Dedifferentiated amniotic fluid mesenchymal stem cell (primary cell): Measurements from ENCODE around the gene SNRNP25.

Experiments used
- DNase-seq: peaks from one replicate; pipeline ENCODE4 v3.0.0-alpha.2; 2016; ENCODE audit errors: extremely low spot score

SNRNP25 gene

DNA sequence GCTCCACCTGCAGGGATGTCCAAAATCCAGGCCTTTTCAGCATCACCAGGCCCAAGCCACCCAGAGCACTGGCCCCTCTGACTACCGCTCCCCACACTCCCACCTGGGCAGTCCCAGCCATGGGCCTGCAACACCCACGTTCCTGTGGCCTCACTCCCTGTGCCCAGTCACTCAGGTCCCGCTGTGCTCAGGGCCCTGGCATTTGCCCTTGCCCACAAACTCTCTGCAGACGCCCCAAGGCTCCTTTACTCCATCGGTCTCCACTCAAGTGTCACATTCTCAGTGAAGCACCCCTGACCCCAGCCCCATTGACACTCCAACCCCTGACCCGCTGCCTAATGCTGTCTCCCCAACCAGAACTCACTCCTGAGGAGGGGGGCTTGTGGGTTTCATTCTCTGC lies 48.0 kb downstream of the SNRNP25 start:
- no peak for DNase-seq

DNA sequence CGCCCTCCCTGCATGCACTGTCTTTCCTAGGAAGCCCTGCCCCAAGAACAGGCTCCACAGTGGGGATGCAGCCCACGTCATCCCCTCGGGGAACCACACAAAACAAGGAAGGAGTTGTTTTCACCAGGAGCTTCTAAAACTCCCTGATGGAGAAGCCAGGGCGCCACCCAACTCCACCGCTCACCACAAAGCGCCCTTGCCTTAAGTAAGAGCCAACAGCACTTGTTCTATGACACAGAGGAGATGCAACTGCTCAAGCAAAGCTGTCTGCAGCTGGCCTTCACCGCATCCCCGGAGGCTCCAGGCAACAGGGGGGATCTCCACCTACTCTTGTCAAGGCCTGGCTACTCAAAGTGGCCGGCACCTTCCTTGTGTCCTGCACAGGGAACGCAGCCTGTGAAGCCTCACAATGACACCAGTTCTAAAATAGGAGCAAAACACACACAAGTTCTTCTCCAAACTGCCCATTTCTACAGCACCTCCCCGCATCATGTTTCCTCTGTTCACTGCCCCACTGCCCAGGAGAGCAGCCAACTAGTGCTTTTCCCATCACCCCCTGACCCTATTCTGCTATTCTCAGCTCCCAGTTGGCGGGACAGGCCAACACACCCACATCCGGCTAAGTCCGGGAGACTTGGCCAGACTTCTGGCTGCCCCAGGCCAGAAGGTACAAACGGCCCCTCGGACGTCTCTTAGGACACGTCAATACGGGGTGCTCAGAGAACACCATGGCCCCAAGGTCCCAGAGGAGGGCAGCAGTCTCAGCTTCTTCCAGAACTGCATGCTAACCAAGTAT lies 48.6 kb downstream of the SNRNP25 start:
- no peak for DNase-seq

DNA sequence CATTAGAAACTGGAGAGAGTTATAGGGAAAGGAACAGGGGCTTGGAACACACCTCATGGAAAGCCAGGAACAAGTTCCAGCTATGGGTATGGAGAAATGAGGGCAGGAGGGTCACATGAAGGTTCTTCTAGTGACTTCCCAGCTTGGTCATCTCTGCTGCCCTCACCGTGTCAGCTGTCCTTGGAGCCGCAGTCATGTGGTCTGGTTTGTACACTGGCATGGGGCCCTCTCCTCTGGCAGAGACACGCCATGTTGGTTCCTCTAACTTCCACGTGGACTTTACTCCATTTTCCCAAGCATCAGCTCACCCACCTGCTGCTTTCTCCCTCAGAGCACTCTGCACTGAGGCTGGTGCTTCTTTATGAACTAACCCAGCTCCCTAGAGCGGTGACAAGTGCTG lies 50.7 kb downstream of the SNRNP25 start:
- no peak for DNase-seq

DNA sequence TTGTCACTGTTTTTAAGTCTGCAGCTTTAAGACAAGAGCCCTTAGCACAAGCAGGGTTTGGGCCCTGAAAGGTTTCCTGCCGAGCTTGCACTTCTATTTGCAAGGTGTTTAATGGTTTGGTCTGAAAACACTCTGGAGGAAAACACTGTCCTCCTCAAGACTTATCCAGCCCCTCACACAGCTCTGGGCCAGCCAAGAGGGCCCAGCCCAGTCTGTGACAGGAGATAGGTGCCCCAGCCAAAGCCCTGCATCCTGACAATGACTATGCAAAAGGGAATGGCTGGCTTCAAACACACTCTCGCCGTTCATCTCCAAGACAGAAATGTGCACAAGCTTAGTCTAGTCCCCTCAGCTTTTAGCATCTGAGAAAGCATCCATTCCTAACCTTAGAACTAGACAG lies 51.3 kb downstream of the SNRNP25 start:
- DNase-seq, result no peak

DNA sequence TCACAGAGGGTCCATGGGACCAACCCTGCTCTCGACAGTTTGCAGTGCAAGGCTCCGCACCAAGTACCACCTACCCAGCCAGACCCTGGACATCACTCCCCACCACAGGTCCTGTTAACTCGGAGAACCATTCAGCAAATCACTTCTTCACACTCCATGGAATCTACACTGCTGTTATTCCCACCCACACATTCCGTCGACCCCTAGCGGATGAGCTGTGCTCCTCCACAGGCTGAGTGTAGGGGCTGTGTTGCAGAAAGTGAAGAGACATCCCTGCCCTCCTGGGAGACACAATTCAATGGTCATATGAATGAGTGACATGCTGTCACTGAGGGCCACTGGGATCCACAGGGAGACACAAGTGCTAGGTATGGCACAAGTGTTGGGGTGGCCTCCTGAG lies 51.9 kb downstream of the SNRNP25 start:
- no peak for DNase-seq

DNA sequence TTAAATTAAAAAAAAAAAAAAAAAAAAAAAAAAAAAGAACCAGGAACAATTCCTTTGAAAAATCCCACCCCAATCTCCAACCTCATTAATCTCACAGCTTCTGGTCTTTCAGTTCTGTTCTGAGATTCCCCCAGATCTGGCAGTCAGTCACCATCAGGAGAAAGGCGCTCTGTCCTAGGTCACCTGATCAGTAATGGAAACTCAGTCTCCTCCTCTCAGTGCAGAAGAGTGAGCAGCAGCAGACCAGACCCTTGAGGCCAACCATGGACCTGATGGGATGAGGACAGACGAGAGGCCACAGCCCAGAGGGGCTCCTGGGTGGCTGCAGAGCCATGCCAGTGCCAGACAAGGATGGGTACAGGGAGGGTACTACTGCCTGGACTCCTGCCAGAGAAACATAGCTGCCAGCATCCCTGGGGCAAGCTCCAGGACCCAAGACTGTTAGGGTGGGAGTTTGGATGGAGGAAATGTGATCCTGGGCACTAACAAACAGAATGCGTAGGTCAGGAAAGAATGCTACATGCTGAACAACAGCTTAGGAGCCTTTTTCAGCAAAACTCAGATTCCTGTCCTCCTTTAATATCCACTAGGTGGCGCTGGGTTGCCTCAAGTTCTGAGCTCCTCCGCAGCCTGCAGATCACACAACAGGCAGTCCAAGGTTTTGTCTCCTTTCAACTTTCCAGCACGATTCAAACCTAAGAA lies 53.1 kb downstream of the SNRNP25 start:
- DNase-seq, result peak; percentile 93
